GM23338 (cell line): ENCODE results near the gene SCARF1. TPM values are rescaled to one million over a fixed set of nuclear protein-coding genes. Genes with fewer than 3 reads are reported as not detected.
A peak's percentile ranks its signal among the peaks of the same experiment; 100 is the strongest.

Experiments used
- ATAC-seq: fragments of 200-7000 bp; cut with Tn5 transposase; 3 replicates; pipeline ENCODE4 v1.9.1; 2020
- DNase-seq: peaks from one replicate; pipeline ENCODE4 v3.0.0-alpha.2; 2015; ENCODE audit warnings: low spot score
- H2AFZ ChIP-seq: fragments of 200-600 bp; sonication (generic); 2 replicates; pipeline ENCODE4 v1.8.0; 2016; ENCODE audit warnings: antibody characterized with exemption, mild to moderate bottlenecking, moderate library complexity
- H3F3A ChIP-seq: fragments of 200-600 bp; sonication (generic); replicated peaks from 2 replicates; pipeline ENCODE4 v1.8.0; 2017; ENCODE audit warnings: antibody characterized with exemption, mixed run types, low read depth
- H3K27ac ChIP-seq: fragments of 200-600 bp; sonication (generic); 2 replicates; pipeline ENCODE4 v1.6.1; 2016; ENCODE audit warnings: low read depth
- H3K27me3 ChIP-seq: fragments of 200-600 bp; sonication (generic); 2 replicates; pipeline ENCODE4 v1.8.0; 2016; ENCODE audit warnings: mild to moderate bottlenecking, mixed run types, moderate library complexity; ENCODE audit not compliant: insufficient read depth
- H3K36me3 ChIP-seq: fragments of 200-600 bp; sonication (generic); 2 replicates; pipeline ENCODE4 v1.8.0; 2016; ENCODE audit warnings: mild to moderate bottlenecking; ENCODE audit not compliant: insufficient read depth
- H3K4me1 ChIP-seq: fragments of 200-600 bp; sonication (generic); 2 replicates; pipeline ENCODE4 v1.8.0; 2016; ENCODE audit warnings: mild to moderate bottlenecking, moderate library complexity; ENCODE audit not compliant: insufficient read depth
- H3K4me2 ChIP-seq: fragments of 200-600 bp; sonication (generic); 2 replicates; pipeline ENCODE4 v1.7.1; 2017; ENCODE audit warnings: mixed run types
- H3K4me3 ChIP-seq: fragments of 200-600 bp; sonication (generic); 2 replicates; pipeline ENCODE4 v1.6.1; 2016; ENCODE audit warnings: mixed run types
- H3K79me2 ChIP-seq: fragments of 200-600 bp; sonication (generic); replicated peaks from 2 replicates; pipeline ENCODE4 v1.8.0; 2017; ENCODE audit warnings: mild to moderate bottlenecking; ENCODE audit not compliant: insufficient read depth
- H3K9me2 ChIP-seq: fragments of 200-600 bp; sonication (generic); 2 replicates; pipeline ENCODE4 v1.8.0; 2017; ENCODE audit not compliant: insufficient read depth
- H4K20me1 ChIP-seq: fragments of 200-600 bp; sonication (generic); replicated peaks from 2 replicates; pipeline ENCODE4 v1.8.0; 2017; ENCODE audit warnings: mild to moderate bottlenecking; ENCODE audit not compliant: insufficient read depth
- H3K27ac Mint-ChIP-seq: 2 replicates; pipeline ENCODE4 v1.8.0; 2020; ENCODE audit warnings: inconsistent platforms, mild to moderate bottlenecking, moderate library complexity, mixed read lengths
- H3K27me3 Mint-ChIP-seq: 3 replicates; pipeline ENCODE4 v1.8.0; 2022; ENCODE audit warnings: low read depth, mild to moderate bottlenecking, moderate library complexity, mixed read lengths, inconsistent platforms; ENCODE audit not compliant: insufficient read depth, poor library complexity
- H3K36me3 Mint-ChIP-seq: 3 replicates; pipeline ENCODE4 v1.8.0; 2021; ENCODE audit warnings: low read depth, mild to moderate bottlenecking, inconsistent platforms, moderate library complexity, mixed read lengths
- H3K4me1 Mint-ChIP-seq: 3 replicates; pipeline ENCODE4 v1.8.0; 2020; ENCODE audit warnings: mild to moderate bottlenecking, inconsistent platforms, mixed read lengths
- H3K4me3 Mint-ChIP-seq: 3 replicates; pipeline ENCODE4 v1.8.0; 2021; ENCODE audit warnings: moderate library complexity, mild to moderate bottlenecking, inconsistent platforms, mixed read lengths
- H3K9me3 Mint-ChIP-seq: 3 replicates; pipeline ENCODE4 v1.8.0; 2020; ENCODE audit warnings: moderate library complexity, mild to moderate bottlenecking, inconsistent platforms, mixed read lengths
- CREB1 ChIP-seq: fragments of 250-450 bp; sonication (Bioruptor Pico); IDR thresholded peaks from 2 replicates; pipeline ENCODE4 v1.5.0; 2020; ENCODE audit warnings: low read depth, mild to moderate bottlenecking, moderate library complexity
- CTCF ChIP-seq, 2 experiments: fragments of 200-600 bp in 1 of 2; sonication (generic) in 1 of 2; conservative IDR thresholded peaks; 2 replicates each; pipeline versions ENCODE4 v1.5.1 to v1.6.1; 2016 to 2017; ENCODE audit warnings: antibody characterized with exemption in 2 of 2, low read depth in 2 of 2, mild to moderate bottlenecking in 2 of 2, moderate library complexity in 1 of 2
- ETS1 ChIP-seq: IDR thresholded peaks from 2 replicates; pipeline ENCODE4 v1.6.1; 2016; ENCODE audit warnings: antibody characterized with exemption
- EZH2 ChIP-seq: fragments of 200-600 bp; sonication (generic); IDR thresholded peaks from one replicate; pipeline ENCODE4 v1.8.0; 2017; ENCODE audit warnings: antibody characterized with exemption, mild to moderate bottlenecking, low read depth; ENCODE audit not compliant: unreplicated experiment
- EZH2phosphoT487 ChIP-seq: fragments of 200-600 bp; sonication (generic); IDR thresholded peaks from one replicate; pipeline ENCODE4 v1.8.1; 2018; ENCODE audit warnings: antibody characterized with exemption; ENCODE audit not compliant: unreplicated experiment
- JUNB ChIP-seq: IDR thresholded peaks from one replicate; pipeline ENCODE4 v1.6.1; 2016; ENCODE audit warnings: antibody characterized with exemption; ENCODE audit not compliant: unreplicated experiment
- NANOG ChIP-seq: IDR thresholded peaks from 2 replicates; pipeline ENCODE4 v1.6.1; 2016; ENCODE audit warnings: antibody characterized with exemption, borderline replicate concordance
- POLR2AphosphoS5 ChIP-seq: IDR thresholded peaks from 2 replicates; pipeline ENCODE4 v1.6.1; 2016; ENCODE audit warnings: antibody characterized with exemption, low read depth
- REST ChIP-seq: IDR thresholded peaks from one replicate; pipeline ENCODE4 v1.6.1; 2018; ENCODE audit warnings: antibody characterized with exemption; ENCODE audit not compliant: unreplicated experiment
- STAT1 ChIP-seq: IDR thresholded peaks from one replicate; pipeline ENCODE4 v1.6.1; 2016; ENCODE audit warnings: antibody characterized with exemption; ENCODE audit not compliant: unreplicated experiment
- ZNF114 ChIP-seq: fragments of 250-450 bp; sonication (Bioruptor Pico); IDR thresholded peaks from 2 replicates; pipeline ENCODE4 v1.5.0; 2020; ENCODE audit warnings: mild to moderate bottlenecking, moderate library complexity
- ZNF331 ChIP-seq: fragments of 250-450 bp; sonication (Bioruptor Pico); IDR thresholded peaks from 2 replicates; pipeline ENCODE4 v1.5.0; 2020; ENCODE audit warnings: low read depth, mild to moderate bottlenecking, moderate library complexity
- ZNF462 ChIP-seq: fragments of 250-450 bp; sonication (Bioruptor Pico); IDR thresholded peaks from 2 replicates; pipeline ENCODE4 v1.5.0; 2020; ENCODE audit warnings: mild to moderate bottlenecking, moderate library complexity
- polyA plus RNA-seq: library from polyadenylated mRNA; unstranded; fragments of >200 nt; fragmentation: Nextera tagmentation; extraction: Ambion mirVana; gene quantifications from 2 replicates; pipeline ENCODE4 v1.2.1, GENCODE V29; 2016
- total RNA-seq: library from RNA; depleted of rRNA; stranded (reverse); fragments of >200 nt; shearing (Covaris generic); gene quantifications from 2 replicates; pipeline ENCODE4 v1.2.3, GENCODE V29; 2014

Gene SCARF1
- total and polyA plus RNA-seq, 2 experiments from 2014 or later = 0.76 to 1.6 TPM

- ATAC-seq (no peak), DNase-seq (no peak)
- Histone ChIP-seq H3K9me2 (no peaks in the 10 kb centered on the region), H3K4me2 (no peak overlapping the region), H3K4me3 (no peak overlapping the region), H3K27me3 (no peaks in the 10 kb centered on the region), H3K27ac (no peak overlapping the region), H2AFZ (no peak overlapping the region), H4K20me1 (no peaks in the 10 kb centered on the region), H3F3A (peaks cover 5% of the 10 kb centered on the region; the same call in 1 of the 2 replicates), H3K79me2 (no peaks in the 10 kb centered on the region), H3K36me3 (no peaks in the 10 kb centered on the region), H3K4me1 (no peaks in the 10 kb centered on the region; the same call in 1 of the 2 replicates)
- Mint-ChIP-seq H3K4me1 (peaks cover 15% of the 10 kb centered on the region), H3K4me3 (no peak overlapping the region; the same call in 2 of the 3 replicates), H3K9me3 (no peaks in the 10 kb centered on the region), H3K36me3 (no peaks in the 10 kb centered on the region; the same call in 2 of the 3 replicates), H3K27me3 (peaks cover 7% of the 10 kb centered on the region), H3K27ac (peak overlapping the region; percentile 67; the same call in 1 of the 2 replicates)
- TF ChIP-seq POLR2AphosphoS5 = no peak
- TF ChIP-seq EZH2 = no peak
- TF ChIP-seq STAT1 = no peak
- no peak for TF ChIP-seq ZNF114 (CRISPR knock-in tag)
- TF ChIP-seq ETS1 = no peak
- no peak for TF ChIP-seq JUNB
- TF ChIP-seq ZNF462 (CRISPR knock-in tag) = no peak
- no peak for TF ChIP-seq EZH2phosphoT487
- no peak for TF ChIP-seq REST
- no peak for TF ChIP-seq CTCF (conservative IDR thresholded peaks at IDR 0.05; ENCODE audit: low read depth in 2 of 2)
- no peak for TF ChIP-seq CREB1 (CRISPR knock-in tag)
- no peak for TF ChIP-seq ZNF331 (CRISPR knock-in tag)
- TF ChIP-seq NANOG = no peak
Measured at GRCh38 chr17:1593630-1593931, 52.0 kb downstream of the SCARF1 start.
